Heart right ventricle (tissue), 16 donors: ENCODE data around the gene SYNM. TPM values are rescaled to one million over a fixed set of nuclear protein-coding genes. Genes with fewer than 3 reads are reported as not detected.

Experiments used
- ATAC-seq, 8 donors: fragments of 200-7000 bp; cut with Tn5 transposase; one replicate each; pipeline ENCODE4 v1.9.1; 2020; ENCODE audit warnings: mild to moderate bottlenecking in 8 of 8, moderate library complexity in 8 of 8, moderate number of reproducible peaks in 1 of 8
- DNase-seq, 2 donors: peaks; one replicate each; pipeline ENCODE4 v3.0.0-alpha.2; 2020
- H3K27ac ChIP-seq, 10 donors: fragments of 200-600 bp; sonication (generic) in 2 of 10; one replicate each; pipeline versions ENCODE4 v1.5.0 to v1.8.0; 2020 to 2022; ENCODE audit warnings: mild to moderate bottlenecking in 3 of 10
- H3K27me3 ChIP-seq, 7 donors: fragments of 200-600 bp; one replicate each; pipeline ENCODE4 v1.8.0; 2021 to 2022; ENCODE audit warnings: mild to moderate bottlenecking in 2 of 7
- H3K36me3 ChIP-seq, 9 donors: fragments of 200-600 bp; sonication (generic) in 1 of 9; one replicate each; pipeline versions ENCODE4 v1.5.0 to v1.8.0; 2020 to 2022; ENCODE audit warnings: mild to moderate bottlenecking in 2 of 9
- H3K4me1 ChIP-seq, 9 donors: fragments of 200-600 bp; sonication (generic) in 1 of 9; one replicate each; pipeline versions ENCODE4 v1.5.0 to v1.8.0; 2020 to 2022; ENCODE audit warnings: mild to moderate bottlenecking in 4 of 9
- H3K4me3 ChIP-seq, 10 donors: fragments of 200-600 bp; sonication (generic) in 2 of 10; one replicate each; pipeline versions ENCODE4 v1.5.0 to v1.8.0; 2020 to 2022; ENCODE audit warnings: mild to moderate bottlenecking in 7 of 10, moderate library complexity in 2 of 10
- H3K9me3 ChIP-seq, 11 donors: fragments of 200-600 bp in 10 of 11; sonication (generic) in 2 of 11; one replicate each; pipeline versions ENCODE4 v1.5.0 to v1.8.0; 2013 to 2022; ENCODE audit warnings: mild to moderate bottlenecking in 2 of 11, control low read depth in 1 of 11, moderate library complexity in 1 of 11
- WGBS, 2 donors: extraction: QIAGEN DNeasy Blood & Tissue Kit; methylation state at CpG; one replicate each; pipeline ENCODE4 v1.1.7; 2013; ENCODE audit warnings: inconsistent platforms in 1 of 2; 5-methylcytosine and 5-hydroxymethylcytosine counted together
- intact Hi-C, 10 donors: fragments of 100-400 bp; cut with DNase I; formaldehyde crosslinking; loops; one replicate each; pipeline versions ENCODE4 v1.11.1 to v1.14.2; 2022
- polyA plus RNA-seq, 2 donors: library from polyadenylated mRNA; stranded (reverse); fragments of 200-250 nt; gene quantifications; one replicate each; pipeline ENCODE4 v1.2.3, GENCODE V29; 2013
- total RNA-seq, 10 donors: library from RNA; stranded (reverse); fragmentation: NEBNext Ultra II Directional in 3 of 10; extraction: Animal tissue kit (Norgen Biotek cat#: 25700) in 3 of 10; gene quantifications; one replicate each; pipeline versions ENCODE4 v1.2.1 to v1.2.4, GENCODE V29; 2021 to 2023
- TF ChIP-seq, protein P1 (sequence below), 9 donors: fragments of 200-600 bp; sonication (generic) in 2 of 9; IDR thresholded peaks; one replicate each; pipeline versions ENCODE4 v1.5.0 to v1.8.0; 2021 to 2022; ENCODE audit warnings: antibody characterized with exemption in 9 of 9, mild to moderate bottlenecking in 5 of 9, moderate library complexity in 1 of 9
- donor health status: Arrhythmogenic right ventricular cardiomyopathy.
- donor health status: ischemic (EF 13 %, LVEDD 7.1; RV severe dilation, severe dysfunction).
- donor health status: healthy with polysubstance abuse.
- donor health status: DM: no; HTN: yes; CAD: no.
- donor health status: DM: no; HTN: no; CAD: no.
- donor health status: ischemic (EF 25% LVEDD 6.9; RV normal size, moderate dysfunction).
- donor health status: ischemic (EF 25% LVEDD 5.7; RV mildly dilated, moderate dysfunction).
- donor health status: healthy.
- donor health status: DM: yes; HTN: yes; CAD: no.
- donor health status: Ischemic cardiomyopathy.
- donor health status: ischemic (EF 35%, LVEDD 5.7; RV mildly dilated, moderate dysfunction).
- donor health status: nonischemic (EF 11% LVEDD 7.7; RV severe dilation, severe dysfunction).
- donor health status: DM: yes; HTN: yes; CAD: no.
- donor health status: PGD.
- donor health status: ischemic (EF 29% LVEDD 5.4; RV normal size, mild dysfunction).
- donor health status: nonischemic (EF 23%, LVEDD 6.1; RV moderate dilation, normal function).

The SYNM gene
- total and polyA plus RNA-seq, 12 donors, result 59.4 to 456 (median 350) TPM

GRCh38 chr15:99097441-99098410 lies 7.2 kb upstream of the SYNM start:
- H3K4me3 ChIP-seq, result no peak overlapping the region
- WGBS, 2 donors, result 87 to 88% methylated on average over 14 of the region's 14 CpGs

GRCh38 chr15:99098426-99098825 lies 6.5 kb upstream of the SYNM start:
- H3K4me3 ChIP-seq, result no peak overlapping the region
- intact Hi-C loops, result no loop called here
- 91 to 92% methylated on average over 12 of the region's 12 CpGs for WGBS, 2 donors

More at GRCh38 chr15:99097441-99098410, 7.2 kb upstream of the SYNM start:
- intact Hi-C loops, result no loop called here
- H3K36me3 ChIP-seq, result no peaks in the 10 kb centered on the region
- no peaks in the 10 kb centered on the region for H3K9me3 ChIP-seq
- peaks cover 0 to 36% (median 15%) of the 10 kb centered on the region in 7 donors for H3K27me3 ChIP-seq
- TF ChIP-seq, protein P1, sequence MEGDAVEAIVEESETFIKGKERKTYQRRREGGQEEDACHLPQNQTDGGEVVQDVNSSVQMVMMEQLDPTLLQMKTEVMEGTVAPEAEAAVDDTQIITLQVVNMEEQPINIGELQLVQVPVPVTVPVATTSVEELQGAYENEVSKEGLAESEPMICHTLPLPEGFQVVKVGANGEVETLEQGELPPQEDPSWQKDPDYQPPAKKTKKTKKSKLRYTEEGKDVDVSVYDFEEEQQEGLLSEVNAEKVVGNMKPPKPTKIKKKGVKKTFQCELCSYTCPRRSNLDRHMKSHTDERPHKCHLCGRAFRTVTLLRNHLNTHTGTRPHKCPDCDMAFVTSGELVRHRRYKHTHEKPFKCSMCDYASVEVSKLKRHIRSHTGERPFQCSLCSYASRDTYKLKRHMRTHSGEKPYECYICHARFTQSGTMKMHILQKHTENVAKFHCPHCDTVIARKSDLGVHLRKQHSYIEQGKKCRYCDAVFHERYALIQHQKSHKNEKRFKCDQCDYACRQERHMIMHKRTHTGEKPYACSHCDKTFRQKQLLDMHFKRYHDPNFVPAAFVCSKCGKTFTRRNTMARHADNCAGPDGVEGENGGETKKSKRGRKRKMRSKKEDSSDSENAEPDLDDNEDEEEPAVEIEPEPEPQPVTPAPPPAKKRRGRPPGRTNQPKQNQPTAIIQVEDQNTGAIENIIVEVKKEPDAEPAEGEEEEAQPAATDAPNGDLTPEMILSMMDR (IDR thresholded peaks at IDR 0.05), result no peak
- H3K4me1 ChIP-seq, result peaks cover 0 to 11% (median 7%) of the 10 kb centered on the region in 9 donors
- DNase-seq (no peak), ATAC-seq (no peak)
- H3K27ac ChIP-seq, result no peak overlapping the region

DNA sequence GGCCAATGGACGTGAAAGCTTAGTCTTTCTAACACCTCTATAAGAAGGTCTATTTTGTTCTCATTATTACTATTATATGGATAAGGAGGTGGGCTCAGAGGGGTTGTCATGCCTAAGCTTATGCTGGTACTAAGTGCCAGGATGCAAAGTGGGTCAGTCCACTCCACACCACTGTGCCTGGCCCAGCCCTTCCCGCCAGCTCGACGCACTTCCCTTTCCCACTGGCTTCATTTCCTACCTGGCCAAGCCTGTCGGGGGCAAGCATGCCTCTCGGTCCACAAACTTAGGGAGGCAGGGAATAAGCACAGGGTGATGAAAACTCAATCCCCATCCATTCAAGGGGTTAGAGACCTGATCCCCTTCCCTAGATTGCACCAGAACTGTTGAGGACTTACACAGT lies 5.9 kb upstream of the SYNM start:
- 71 to 73% methylated on average over 6 of the region's 6 CpGs for WGBS, 2 donors
- H3K27ac ChIP-seq, result no peak overlapping the region
- H3K4me3 ChIP-seq, result no peak overlapping the region
- TF ChIP-seq, protein P1 (IDR thresholded peaks at IDR 0.05), result no peak
- H3K9me3 ChIP-seq, result no peaks in the 10 kb centered on the region
- DNase-seq (no peak), ATAC-seq (no peak)
- H3K4me1 ChIP-seq, result peaks cover 0 to 11% (median 7%) of the 10 kb centered on the region in 9 donors
- H3K36me3 ChIP-seq, result no peaks in the 10 kb centered on the region
- H3K27me3 ChIP-seq, result peaks cover 0 to 44% (median 17%) of the 10 kb centered on the region in 7 donors
- intact Hi-C loops, result no loop called here

More at GRCh38 chr15:99098426-99098825, 6.5 kb upstream of the SYNM start:
- ATAC-seq (no peak), DNase-seq (no peak)
- TF ChIP-seq, protein P1 (IDR thresholded peaks at IDR 0.05), result no peak
- Histone ChIP-seq H3K9me3 (no peaks in the 10 kb centered on the region), H3K4me1 (peaks cover 0 to 11% (median 7%) of the 10 kb centered on the region in 9 donors), H3K27ac (no peak overlapping the region), H3K27me3 (peaks cover 0 to 42% (median 17%) of the 10 kb centered on the region in 7 donors), H3K36me3 (no peaks in the 10 kb centered on the region)

GRCh38 chr15:99099661-99100060 lies 5.2 kb upstream of the SYNM start:
- no peak for DNase-seq
- H3K4me1 ChIP-seq, result peaks cover 0 to 11% (median 7%) of the 10 kb centered on the region in 9 donors
- H3K9me3 ChIP-seq, result no peaks in the 10 kb centered on the region
- H3K27me3 ChIP-seq, result peaks cover 0 to 46% (median 17%) of the 10 kb centered on the region in 7 donors
- TF ChIP-seq, protein P1 (IDR thresholded peaks at IDR 0.05), result no peak
- no peak for ATAC-seq
- intact Hi-C loops, result loop anchor here in 7 of 10 donors (1.0 to 10.0 kb wide), 4 partner anchors 113 to 635 kb away; partner anchors contain the start of gene LYSMD4 (in 1 of the 7)
- H3K4me3 ChIP-seq, result no peak overlapping the region
- 91 to 97% methylated on average over 7 of the region's 7 CpGs for WGBS, 2 donors
- no peaks in the 10 kb centered on the region for H3K36me3 ChIP-seq
- no peak overlapping the region for H3K27ac ChIP-seq
